Stimulated activated CD8-positive, alpha-beta memory T cell treated with anti-CD3 and anti-CD28 coated beads, Interleukin-15, amount 100 ng/mL, for 48 hours (primary cell): ENCODE data around the gene INPP4B.

Experiments
- DNase-seq, 2 donors: peaks; one replicate each; pipeline ENCODE4 v3.0.0-alpha.2; 2020; ENCODE audit warnings: low read depth in 2 of 2

Gene INPP4B

DNA sequence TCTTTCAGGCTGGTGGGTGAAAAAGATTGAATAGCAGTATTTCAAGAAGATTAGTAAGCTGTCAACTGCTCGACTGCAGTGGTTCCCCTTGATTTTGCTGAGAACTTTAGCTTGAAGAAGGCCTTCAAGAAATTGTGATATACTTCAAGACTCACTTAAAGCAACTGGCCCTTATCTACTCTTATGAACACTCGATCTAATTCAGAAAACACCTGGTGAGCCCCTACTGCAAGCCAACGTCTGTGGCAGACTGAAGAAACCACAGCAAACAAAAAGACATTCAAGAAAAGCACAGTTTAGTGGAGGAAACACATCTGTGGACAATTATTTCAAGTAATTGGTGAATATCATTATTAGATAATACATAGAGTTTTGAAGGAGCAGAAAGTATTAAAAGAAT, 119.0 kb downstream of the INPP4B start:
- no peak for DNase-seq

- no peak for DNase-seq
Measured at GRCh38 chr4:142725886-142726285, 120.2 kb downstream of the INPP4B start.

- no peak for DNase-seq
Measured at GRCh38 chr4:142721187-142721586, 124.9 kb downstream of the INPP4B start.

- DNase-seq, result no peak
Measured at GRCh38 chr4:142719854-142720541, 126.1 kb downstream of the INPP4B start.

GRCh38 chr4:142718981-142719380, 127.1 kb downstream of the INPP4B start:
- no peak for DNase-seq

DNA sequence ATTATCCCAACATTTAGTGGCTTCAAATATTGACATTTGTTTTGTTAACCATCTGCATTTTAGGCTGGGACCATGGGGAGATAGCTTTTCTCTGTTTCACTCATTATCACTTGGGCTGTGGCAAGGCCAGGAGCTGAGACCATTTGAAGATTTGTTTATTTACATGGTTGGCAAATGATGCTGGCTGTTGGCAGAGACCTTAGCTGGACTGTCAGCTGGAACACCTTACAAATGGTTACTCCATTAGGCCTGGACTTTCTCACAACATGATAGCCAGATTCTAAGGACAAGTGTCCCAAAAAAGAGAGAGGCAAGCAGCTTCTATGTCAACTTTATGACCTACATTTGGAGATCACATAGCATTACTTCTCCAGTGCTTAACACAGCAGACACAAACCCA, 130.4 kb downstream of the INPP4B start:
- no peak for DNase-seq

GRCh38 chr4:142713282-142714030, 132.6 kb downstream of the INPP4B start:
- DNase-seq, result no peak

- DNase-seq, result no peak
Measured at GRCh38 chr4:142708231-142708630, 137.9 kb downstream of the INPP4B start.

DNA sequence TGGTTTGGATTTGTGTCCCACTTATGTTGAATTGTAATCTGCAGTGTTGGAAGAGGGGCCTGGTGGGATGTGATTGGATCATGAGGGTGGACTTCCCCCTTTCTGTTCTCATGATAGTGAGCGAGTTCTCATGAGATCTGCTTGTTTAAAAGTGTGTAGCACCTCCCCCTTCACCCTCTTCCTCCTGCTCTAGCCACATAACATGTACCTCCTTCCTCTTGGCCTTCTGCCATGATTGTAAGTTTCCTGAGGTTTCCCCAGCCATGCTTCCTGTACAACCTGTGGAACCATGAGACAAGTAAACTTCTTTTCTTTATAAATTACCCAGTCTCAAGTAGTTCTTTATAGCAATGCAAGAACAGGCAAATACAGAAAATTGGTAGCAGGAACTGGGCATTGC, 138.7 kb downstream of the INPP4B start:
- no peak for DNase-seq

- no peak for DNase-seq
Measured at GRCh38 chr4:142706381-142706780, 139.7 kb downstream of the INPP4B start.

GRCh38 chr4:142705820-142706219, 140.3 kb downstream of the INPP4B start:
- DNase-seq, result no peak

GRCh38 chr4:142703694-142704309, 142.3 kb downstream of the INPP4B start:
- DNase-seq, result no peak

GRCh38 chr4:142701017-142701416, 145.1 kb downstream of the INPP4B start:
- no peak for DNase-seq

DNA sequence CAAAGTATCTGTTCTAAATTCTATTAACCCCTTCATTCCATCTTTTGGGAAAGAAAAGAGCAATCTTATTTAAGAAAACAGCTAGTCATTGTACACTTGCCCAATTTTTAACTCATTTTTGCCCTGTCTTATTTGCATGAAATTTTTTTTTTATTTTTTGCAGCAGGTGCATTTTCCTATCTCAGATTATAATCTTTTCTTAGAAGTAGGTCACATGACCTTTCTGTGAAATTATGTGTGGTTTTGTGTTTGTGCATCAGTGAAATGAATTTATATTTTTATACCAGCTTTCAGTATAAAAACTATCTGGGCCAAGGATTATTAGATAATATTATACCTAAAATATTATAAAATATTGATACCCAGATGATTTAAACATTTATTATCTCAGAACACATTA, 145.6 kb downstream of the INPP4B start:
- no peak for DNase-seq

GRCh38 chr4:142698552-142698951, 147.5 kb downstream of the INPP4B start:
- no peak for DNase-seq

GRCh38 chr4:142697928-142698327, 148.2 kb downstream of the INPP4B start:
- no peak for DNase-seq

- DNase-seq, result no peak
Measured at GRCh38 chr4:142697320-142697719, 148.8 kb downstream of the INPP4B start.

- DNase-seq, result no peak
Measured at GRCh38 chr4:142696334-142697122, 149.6 kb downstream of the INPP4B start.

DNA sequence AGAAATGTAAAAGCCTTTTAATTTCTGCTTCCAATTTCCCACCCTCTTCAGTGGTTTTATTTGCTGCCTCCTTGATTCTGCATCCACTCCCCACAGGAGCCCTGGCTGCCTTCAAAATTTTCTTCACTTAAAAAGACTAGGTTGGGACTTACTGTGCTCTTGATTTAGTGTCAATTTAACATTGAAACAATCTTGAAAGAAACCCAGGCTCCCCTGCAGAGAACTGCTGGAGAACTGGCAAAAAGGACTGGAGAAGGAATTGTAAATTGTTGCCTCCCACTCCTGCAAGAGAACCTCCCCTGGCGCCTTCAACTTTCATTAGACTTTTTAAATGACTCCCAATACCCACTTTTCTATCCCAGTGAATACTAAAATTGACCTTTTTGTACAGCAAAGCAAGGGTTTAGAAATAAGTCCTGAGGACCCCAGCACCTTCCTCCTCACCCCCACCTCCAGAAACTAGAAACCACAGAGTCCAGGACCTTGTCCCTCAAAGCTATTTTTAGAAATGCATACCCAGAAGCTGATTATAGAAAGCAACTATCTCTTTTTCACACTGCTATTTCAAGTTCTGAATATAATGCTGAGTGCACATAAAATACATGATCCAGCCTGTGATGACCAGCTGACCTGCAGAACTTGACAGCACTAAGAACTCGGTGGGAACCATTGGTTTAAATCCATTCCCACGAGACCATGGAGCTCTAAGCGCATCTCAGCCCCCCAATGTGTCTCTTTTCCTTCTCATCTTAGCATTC, 155.5 kb downstream of the INPP4B start:
- DNase-seq, result no peak

- DNase-seq, result no peak
Measured at GRCh38 chr4:142687547-142688275, 158.4 kb downstream of the INPP4B start.

DNA sequence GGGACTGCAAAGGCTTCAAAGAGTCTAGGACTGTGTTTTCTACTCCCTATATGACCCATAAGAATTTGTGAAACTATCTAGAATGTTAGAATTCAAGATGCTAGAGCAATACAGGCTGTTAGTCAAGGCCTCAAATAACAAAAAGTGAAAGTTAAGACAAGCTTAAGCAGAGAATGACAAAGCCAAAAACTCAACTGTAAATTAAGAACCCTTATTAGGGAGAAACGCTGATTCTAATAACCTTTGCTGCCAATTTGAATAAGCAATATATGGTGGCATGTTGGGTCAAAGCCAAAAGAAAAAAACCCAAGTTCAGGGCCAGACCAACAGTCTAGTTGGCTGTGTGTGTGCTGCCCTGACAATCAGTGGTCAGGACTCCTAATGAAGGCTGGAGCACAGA, 160.0 kb downstream of the INPP4B start:
- DNase-seq, result no peak
